ENCODE measurements around the gene KDM6B.

The KDM6B gene

DNA sequence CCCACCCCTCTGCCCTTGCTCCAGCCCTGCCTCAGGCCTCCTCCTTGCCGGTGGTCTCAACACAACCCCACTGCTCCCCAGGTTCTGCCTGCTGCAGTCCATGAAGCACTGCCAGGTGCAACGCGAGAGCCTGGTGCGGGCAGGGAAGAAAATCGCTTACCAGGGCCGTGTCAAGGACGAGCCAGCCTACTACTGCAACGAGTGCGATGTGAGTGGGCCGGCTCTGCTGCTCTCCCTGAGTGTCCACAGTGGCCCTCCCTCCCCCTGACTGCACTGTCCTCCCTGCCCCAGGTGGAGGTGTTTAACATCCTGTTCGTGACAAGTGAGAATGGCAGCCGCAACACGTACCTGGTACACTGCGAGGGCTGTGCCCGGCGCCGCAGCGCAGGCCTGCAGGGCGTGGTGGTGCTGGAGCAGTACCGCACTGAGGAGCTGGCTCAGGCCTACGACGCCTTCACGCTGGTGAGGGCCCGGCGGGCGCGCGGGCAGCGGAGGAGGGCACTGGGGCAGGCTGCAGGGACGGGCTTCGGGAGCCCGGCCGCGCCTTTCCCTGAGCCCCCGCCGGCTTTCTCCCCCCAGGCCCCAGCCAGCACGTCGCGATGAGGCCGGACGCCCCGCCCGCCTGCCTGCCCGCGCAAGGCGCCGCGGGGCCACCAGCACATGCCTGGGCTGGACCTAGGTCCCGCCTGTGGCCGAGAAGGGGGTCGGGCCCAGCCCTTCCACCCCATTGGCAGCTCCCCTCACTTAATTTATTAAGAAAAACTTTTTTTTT lies 19.1 kb downstream of the KDM6B start:
- Histone ChIP-seq H2AK5ac (ENCODE audit: low read depth, low read length) (peak overlapping the region; percentile 71), H3K4ac (ENCODE audit: low read length) (no peak overlapping the region), H3K4me3 (ENCODE audit: low read length in 2 of 2) (no peak overlapping the region), H3K9me3 (replicated peaks in 1 of 2; ENCODE audit: control insufficient read depth in 2 of 2, insufficient read depth in 1 of 2, low read depth in 1 of 2, low read length in 2 of 2) (no peaks in the 10 kb centered on the region), H3K27ac (replicated peaks; ENCODE audit: low read length) (no peak overlapping the region), H2BK120ac (ENCODE audit: low read depth, low read length) (no peak overlapping the region), H3K18ac (ENCODE audit: low read length) (peak overlapping the region; percentile 62), H3K36me3 (replicated peaks in 1 of 2; ENCODE audit: control insufficient read depth in 2 of 2, insufficient read depth in 2 of 2, low read length in 2 of 2) (peaks cover 40 to 64% of the 10 kb centered on the region in 2 donors), H3K23ac (ENCODE audit: low read depth, low read length, poor library complexity) (peak overlapping the region; percentile 78), H4K8ac (ENCODE audit: low read depth, low read length) (peak overlapping the region; percentile 45), H2BK15ac (ENCODE audit: low read length) (peak overlapping the region; percentile 76), H2AFZ (ENCODE audit: low read length) (no peak overlapping the region), H2BK5ac (ENCODE audit: low read length) (no peak overlapping the region), H3K14ac (ENCODE audit: low read length) (peak overlapping the region; percentile 84), H3K79me1 (ENCODE audit: low read depth, low read length) (peaks cover 9% of the 10 kb centered on the region), H3K4me2 (ENCODE audit: insufficient read depth, low read length, poor library complexity, severe bottlenecking) (no peak overlapping the region), H3K27me3 (ENCODE audit: control insufficient read depth in 3 of 3, insufficient read depth in 3 of 3, low read depth in 1 of 3, low read length in 3 of 3) (peaks cover 0 to 9% (median 0%) of the 10 kb centered on the region in 3 experiments), H2BK12ac (ENCODE audit: low read length) (peak overlapping the region; percentile 24), H3K4me1 (ENCODE audit: control insufficient read depth in 2 of 2, insufficient read depth in 1 of 2, low read depth in 1 of 2, low read length in 2 of 2) (peaks cover 25 to 30% of the 10 kb centered on the region in 2 donors), H4K91ac (ENCODE audit: low read depth, low read length, poor library complexity) (no peak overlapping the region), H3K9ac (ENCODE audit: low read depth, low read length, poor library complexity) (peak overlapping the region; percentile 74)
- no CpG with 5 or more reads among the region's 51 CpGs for WGBS, 2 donors (ENCODE audit: extremely low coverage in 2 of 2, insufficient read length in 2 of 2, insufficient replicate concordance in 1 of 2)
- no peak for DNase-seq (ENCODE audit: low spot score)

DNA sequence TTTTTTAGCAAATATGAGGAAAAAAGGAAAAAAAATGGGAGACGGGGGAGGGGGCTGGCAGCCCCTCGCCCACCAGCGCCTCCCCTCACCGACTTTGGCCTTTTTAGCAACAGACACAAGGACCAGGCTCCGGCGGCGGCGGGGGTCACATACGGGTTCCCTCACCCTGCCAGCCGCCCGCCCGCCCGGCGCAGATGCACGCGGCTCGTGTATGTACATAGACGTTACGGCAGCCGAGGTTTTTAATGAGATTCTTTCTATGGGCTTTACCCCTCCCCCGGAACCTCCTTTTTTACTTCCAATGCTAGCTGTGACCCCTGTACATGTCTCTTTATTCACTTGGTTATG lies 19.6 kb downstream of the KDM6B start:
- Histone ChIP-seq H3K4me3 (ENCODE audit: low read length in 2 of 2) (no peak overlapping the region), H3K18ac (ENCODE audit: low read length) (peak overlapping the region; percentile 13), H2AFZ (ENCODE audit: low read length) (no peak overlapping the region), H4K91ac (ENCODE audit: low read depth, low read length, poor library complexity) (no peak overlapping the region), H3K27ac (replicated peaks; ENCODE audit: low read length) (no peak overlapping the region), H3K27me3 (ENCODE audit: control insufficient read depth in 3 of 3, insufficient read depth in 3 of 3, low read depth in 1 of 3, low read length in 3 of 3) (peaks cover 0 to 9% (median 0%) of the 10 kb centered on the region in 3 experiments), H3K9me3 (replicated peaks in 1 of 2; ENCODE audit: control insufficient read depth in 2 of 2, insufficient read depth in 1 of 2, low read depth in 1 of 2, low read length in 2 of 2) (no peaks in the 10 kb centered on the region), H2AK5ac (ENCODE audit: low read depth, low read length) (peak overlapping the region; percentile 71), H2BK15ac (ENCODE audit: low read length) (no peak overlapping the region), H3K4me2 (ENCODE audit: insufficient read depth, low read length, poor library complexity, severe bottlenecking) (no peak overlapping the region), H4K8ac (ENCODE audit: low read depth, low read length) (no peak overlapping the region), H3K9ac (ENCODE audit: low read depth, low read length, poor library complexity) (no peak overlapping the region), H3K79me1 (ENCODE audit: low read depth, low read length) (peaks cover 9% of the 10 kb centered on the region), H3K14ac (ENCODE audit: low read length) (no peak overlapping the region), H3K36me3 (replicated peaks in 1 of 2; ENCODE audit: control insufficient read depth in 2 of 2, insufficient read depth in 2 of 2, low read length in 2 of 2) (peaks cover 39 to 66% of the 10 kb centered on the region in 2 donors), H3K4me1 (ENCODE audit: control insufficient read depth in 2 of 2, insufficient read depth in 1 of 2, low read depth in 1 of 2, low read length in 2 of 2) (peaks cover 30 to 36% of the 10 kb centered on the region in 2 donors), H3K23ac (ENCODE audit: low read depth, low read length, poor library complexity) (no peak overlapping the region), H2BK120ac (ENCODE audit: low read depth, low read length) (no peak overlapping the region), H2BK12ac (ENCODE audit: low read length) (no peak overlapping the region), H2BK5ac (ENCODE audit: low read length) (no peak overlapping the region), H3K4ac (ENCODE audit: low read length) (no peak overlapping the region)
- no peak for DNase-seq (ENCODE audit: low spot score)
- no CpG with 5 or more reads among the region's 21 CpGs for WGBS, 2 donors (ENCODE audit: extremely low coverage in 2 of 2, insufficient read length in 2 of 2, insufficient replicate concordance in 1 of 2)

DNA sequence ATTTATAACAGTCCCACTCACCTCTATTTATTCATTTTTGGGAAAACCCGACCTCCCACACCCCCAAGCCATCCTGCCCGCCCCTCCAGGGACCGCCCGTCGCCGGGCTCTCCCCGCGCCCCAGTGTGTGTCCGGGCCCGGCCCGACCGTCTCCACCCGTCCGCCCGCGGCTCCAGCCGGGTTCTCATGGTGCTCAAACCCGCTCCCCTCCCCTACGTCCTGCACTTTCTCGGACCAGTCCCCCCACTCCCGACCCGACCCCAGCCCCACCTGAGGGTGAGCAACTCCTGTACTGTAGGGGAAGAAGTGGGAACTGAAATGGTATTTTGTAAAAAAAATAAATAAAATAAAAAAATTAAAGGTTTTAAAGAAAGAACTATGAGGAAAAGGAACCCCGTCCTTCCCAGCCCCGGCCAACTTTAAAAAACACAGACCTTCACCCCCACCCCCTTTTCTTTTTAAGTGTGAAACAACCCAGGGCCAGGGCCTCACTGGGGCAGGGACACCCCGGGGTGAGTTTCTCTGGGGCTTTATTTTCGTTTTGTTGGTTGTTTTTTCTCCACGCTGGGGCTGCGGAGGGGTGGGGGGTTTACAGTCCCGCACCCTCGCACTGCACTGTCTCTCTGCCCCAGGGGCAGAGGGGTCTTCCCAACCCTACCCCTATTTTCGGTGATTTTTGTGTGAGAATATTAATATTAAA lies 20.2 kb downstream of the KDM6B start:
- Histone ChIP-seq H3K9me3 (replicated peaks in 1 of 2; ENCODE audit: control insufficient read depth in 2 of 2, insufficient read depth in 1 of 2, low read depth in 1 of 2, low read length in 2 of 2) (no peaks in the 10 kb centered on the region), H2BK5ac (ENCODE audit: low read length) (no peak overlapping the region), H3K27ac (replicated peaks; ENCODE audit: low read length) (peak overlapping the region; percentile 78), H3K14ac (ENCODE audit: low read length) (no peak overlapping the region), H3K4me2 (ENCODE audit: insufficient read depth, low read length, poor library complexity, severe bottlenecking) (peak overlapping the region; percentile 55), H2AFZ (ENCODE audit: low read length) (no peak overlapping the region), H3K23ac (ENCODE audit: low read depth, low read length, poor library complexity) (no peak overlapping the region), H4K8ac (ENCODE audit: low read depth, low read length) (no peak overlapping the region), H3K36me3 (replicated peaks in 1 of 2; ENCODE audit: control insufficient read depth in 2 of 2, insufficient read depth in 2 of 2, low read length in 2 of 2) (peaks cover 35 to 66% of the 10 kb centered on the region in 2 donors), H2BK12ac (ENCODE audit: low read length) (no peak overlapping the region), H3K18ac (ENCODE audit: low read length) (peak overlapping the region; percentile 35), H3K4ac (ENCODE audit: low read length) (no peak overlapping the region), H3K4me3 (ENCODE audit: low read length in 2 of 2) (peak overlapping the region in 1 of 2 donors; percentile 29), H2AK5ac (ENCODE audit: low read depth, low read length) (peak overlapping the region; percentile 71), H4K91ac (ENCODE audit: low read depth, low read length, poor library complexity) (no peak overlapping the region), H3K4me1 (ENCODE audit: control insufficient read depth in 2 of 2, insufficient read depth in 1 of 2, low read depth in 1 of 2, low read length in 2 of 2) (peaks cover 32 to 39% of the 10 kb centered on the region in 2 donors), H3K79me1 (ENCODE audit: low read depth, low read length) (peaks cover 8% of the 10 kb centered on the region), H2BK120ac (ENCODE audit: low read depth, low read length) (no peak overlapping the region), H3K27me3 (ENCODE audit: control insufficient read depth in 3 of 3, insufficient read depth in 3 of 3, low read depth in 1 of 3, low read length in 3 of 3) (peaks cover 0 to 9% (median 0%) of the 10 kb centered on the region in 3 experiments), H2BK15ac (ENCODE audit: low read length) (no peak overlapping the region), H3K9ac (ENCODE audit: low read depth, low read length, poor library complexity) (no peak overlapping the region)
- no peak for DNase-seq (ENCODE audit: low spot score)
- no CpG with 5 or more reads among the region's 31 CpGs for WGBS, 2 donors (ENCODE audit: extremely low coverage in 2 of 2, insufficient read length in 2 of 2, insufficient replicate concordance in 1 of 2)
